IMR-90 (cell line): ENCODE results near the gene TLR1. TPM values are rescaled to one million over a fixed set of nuclear protein-coding genes. Genes with fewer than 3 reads are reported as not detected.

Experiments used
- ATAC-seq: fragments of 200-7000 bp; cut with Tn5 transposase; 2 replicates; pipeline ENCODE4 v1.9.1; 2020; ENCODE audit warnings: low read depth, mild to moderate bottlenecking, moderate library complexity
- BruUV-seq: library from RNA; stranded (reverse); fragments of 400-500 nt; replicated peaks from 2 replicates; lab custom pipeline; 2021; lab: Mats Ljungman, UMichigan
- CTCF ChIA-PET: fragments of 300-600 bp; formaldehyde crosslinking; extraction: SDS; loops from one replicate; lab custom pipeline; 2021; ENCODE audit warnings: antibody characterized with exemption; lab: Yijun Ruan, JAX
- POLR2A ChIA-PET: fragments of 300-600 bp; sonication (Branson Sonifier 250); formaldehyde crosslinking; loops from one replicate; lab custom pipeline; 2022; ENCODE audit warnings: antibody characterized with exemption; ENCODE audit not compliant: unreplicated experiment; lab: Charles Lee
- DNase-seq: peaks from one replicate; pipeline ENCODE4 v3.0.0; 2013
- H2AFZ ChIP-seq: replicated peaks from 2 replicates; pipeline ENCODE3; 2013; ENCODE audit warnings: low read length, mild to moderate bottlenecking; ENCODE audit not compliant: poor library complexity
- H2AK5ac ChIP-seq: 2 replicates; pipeline ENCODE4 v1.6.1; 2013; ENCODE audit warnings: low read depth, low read length, inconsistent platforms
- H2AK9ac ChIP-seq: replicated peaks from 2 replicates; pipeline ENCODE3; 2013; ENCODE audit warnings: mild to moderate bottlenecking, low read depth, low read length, moderate library complexity; ENCODE audit not compliant: poor library complexity
- H2BK120ac ChIP-seq: 2 replicates; pipeline ENCODE4 v1.6.1; 2013; ENCODE audit warnings: low read depth, low read length, inconsistent platforms
- H2BK15ac ChIP-seq: 3 replicates; pipeline ENCODE4 v1.6.1; 2013; ENCODE audit warnings: low read depth, low read length, inconsistent platforms
- H2BK20ac ChIP-seq: 2 replicates; pipeline ENCODE4 v1.6.1; 2013; ENCODE audit warnings: low read depth, mild to moderate bottlenecking, inconsistent platforms, low read length, moderate library complexity
- H2BK5ac ChIP-seq: 2 replicates; pipeline ENCODE4 v1.6.1; 2013; ENCODE audit warnings: mild to moderate bottlenecking, low read depth, low read length, inconsistent platforms; ENCODE audit not compliant: poor library complexity, severe bottlenecking
- H3K14ac ChIP-seq: replicated peaks from 2 replicates; pipeline ENCODE4 v1.6.1; 2013; ENCODE audit warnings: low read depth, low read length, inconsistent platforms
- H3K18ac ChIP-seq: 2 replicates; pipeline ENCODE4 v1.6.1; 2013; ENCODE audit warnings: low read depth, low read length, control low read depth
- H3K23ac ChIP-seq: 2 replicates; pipeline ENCODE4 v1.6.1; 2013; ENCODE audit warnings: low read depth, low read length, inconsistent platforms
- H3K27ac ChIP-seq: 2 replicates; pipeline ENCODE4 v1.5.1; 2013; ENCODE audit warnings: mild to moderate bottlenecking, control low read depth, low read length; ENCODE audit not compliant: insufficient read depth
- H3K27me3 ChIP-seq: 2 replicates; pipeline ENCODE4 v1.6.1; 2013; ENCODE audit warnings: low read length; ENCODE audit not compliant: control insufficient read depth, insufficient read depth
- H3K36me3 ChIP-seq: 2 replicates; pipeline ENCODE4 v1.6.1; 2013; ENCODE audit warnings: low read length, mixed read lengths; ENCODE audit not compliant: control insufficient read depth, insufficient read depth
- H3K4ac ChIP-seq: 2 replicates; pipeline ENCODE4 v1.6.1; 2013; ENCODE audit warnings: low read depth, low read length, inconsistent platforms
- H3K4me1 ChIP-seq: 2 replicates; pipeline ENCODE4 v1.6.1; 2013; ENCODE audit warnings: low read length, mixed read lengths; ENCODE audit not compliant: control insufficient read depth, insufficient read depth
- H3K4me2 ChIP-seq: 2 replicates; pipeline ENCODE4 v1.6.1; 2013; ENCODE audit warnings: low read depth, mild to moderate bottlenecking, control low read depth, low read length, moderate library complexity
- H3K4me3 ChIP-seq: 2 replicates; pipeline ENCODE4 v1.5.1; 2013; ENCODE audit warnings: low read depth, mild to moderate bottlenecking, control low read depth, low read length, moderate library complexity; ENCODE audit not compliant: insufficient read depth
- H3K56ac ChIP-seq: 2 replicates; pipeline ENCODE4 v1.6.1; 2013; ENCODE audit warnings: low read length, inconsistent platforms; ENCODE audit not compliant: insufficient read depth; ENCODE audit errors: extremely low read depth
- H3K79me1 ChIP-seq, 2 experiments: 2 replicates each; pipeline ENCODE4 v1.6.1; 2013; ENCODE audit warnings: low read length in 2 of 2, inconsistent platforms in 1 of 2, low read depth in 1 of 2
- H3K9ac ChIP-seq: 2 replicates; pipeline ENCODE4 v1.6.1; 2013; ENCODE audit warnings: low read depth, low read length, control low read depth
- H3K9me1 ChIP-seq: 2 replicates; pipeline ENCODE4 v1.6.1; 2013; ENCODE audit warnings: low read length, inconsistent platforms; ENCODE audit not compliant: insufficient read depth
- H3K9me3 ChIP-seq: 2 replicates; pipeline ENCODE4 v1.6.1; 2013; ENCODE audit warnings: low read length; ENCODE audit not compliant: control insufficient read depth, insufficient read depth
- H4K20me1 ChIP-seq: 2 replicates; pipeline ENCODE4 v1.6.1; 2013; ENCODE audit warnings: low read length, inconsistent platforms; ENCODE audit not compliant: insufficient read depth
- H4K5ac ChIP-seq: 2 replicates; pipeline ENCODE4 v1.6.1; 2013; ENCODE audit warnings: mild to moderate bottlenecking, low read depth, low read length, control low read depth
- H4K8ac ChIP-seq, 2 experiments: 2 replicates each; pipeline ENCODE4 v1.6.1; 2013; ENCODE audit warnings: low read depth in 2 of 2, low read length in 2 of 2, control low read depth in 1 of 2, inconsistent platforms in 1 of 2
- H4K91ac ChIP-seq: 2 replicates; pipeline ENCODE4 v1.6.1; 2013; ENCODE audit warnings: low read depth, low read length, inconsistent platforms; ENCODE audit not compliant: insufficient read depth
- BHLHE40 ChIP-seq: fragments of 150-350 bp; IDR thresholded peaks from 2 replicates; pipeline ENCODE4 v1.6.1; 2016; ENCODE audit warnings: mild to moderate bottlenecking, low read depth, low read length
- CEBPB ChIP-seq: IDR thresholded peaks from 2 replicates; pipeline ENCODE4 v1.6.1; 2012; ENCODE audit warnings: low read depth, low read length, improper control_type of control experiment
- CHD1 ChIP-seq: IDR thresholded peaks from 2 replicates; pipeline ENCODE4 v1.6.1; 2012; ENCODE audit warnings: low read depth, low read length, improper control_type of control experiment
- CTCF ChIP-seq: conservative IDR thresholded peaks from 2 replicates; pipeline ENCODE4 v1.5.1; 2012; ENCODE audit warnings: mild to moderate bottlenecking, low read depth, low read length, improper control_type of control experiment
- ELK1 ChIP-seq: fragments of 150-350 bp; IDR thresholded peaks from 2 replicates; pipeline ENCODE4 v1.6.1; 2016; ENCODE audit warnings: low read depth, mild to moderate bottlenecking, low read length, moderate library complexity, borderline replicate concordance
- FOS ChIP-seq: fragments of 150-350 bp; IDR thresholded peaks from 2 replicates; pipeline ENCODE4 v1.6.1; 2016; ENCODE audit warnings: low read depth, low read length
- MAFK ChIP-seq: IDR thresholded peaks from 2 replicates; pipeline ENCODE4 v1.6.1; 2012; ENCODE audit warnings: low read depth, low read length, improper control_type of control experiment
- MAZ ChIP-seq: IDR thresholded peaks from 2 replicates; pipeline ENCODE4 v1.6.1; 2012; ENCODE audit warnings: low read depth, mild to moderate bottlenecking, low read length, improper control_type of control experiment, moderate library complexity, borderline replicate concordance
- MXI1 ChIP-seq: IDR thresholded peaks from 2 replicates; pipeline ENCODE4 v1.6.1; 2012; ENCODE audit warnings: low read depth, mild to moderate bottlenecking, low read length, moderate library complexity, borderline replicate concordance
- NFE2L2 ChIP-seq: fragments of 150-350 bp; IDR thresholded peaks from 2 replicates; pipeline ENCODE4 v1.6.1; 2016; ENCODE audit warnings: low read depth, mild to moderate bottlenecking, low read length
- POLR2A ChIP-seq: IDR thresholded peaks from 2 replicates; pipeline ENCODE4 v1.6.1; 2012; ENCODE audit warnings: mild to moderate bottlenecking, low read depth, low read length
- RAD21 ChIP-seq: IDR thresholded peaks from 2 replicates; pipeline ENCODE4 v1.6.1; 2012; ENCODE audit warnings: low read length, improper control_type of control experiment
- RCOR1 ChIP-seq: IDR thresholded peaks from 2 replicates; pipeline ENCODE4 v1.6.1; 2012; ENCODE audit warnings: mild to moderate bottlenecking, low read length, improper control_type of control experiment; ENCODE audit not compliant: insufficient replicate concordance
- RFX5 ChIP-seq: IDR thresholded peaks from 2 replicates; pipeline ENCODE4 v1.8.0; 2012; ENCODE audit warnings: low read depth, mild to moderate bottlenecking, low read length, moderate library complexity
- SMC3 ChIP-seq: fragments of 150-350 bp; IDR thresholded peaks from 2 replicates; pipeline ENCODE4 v1.6.1; 2016; ENCODE audit warnings: low read depth, mild to moderate bottlenecking, antibody characterized with exemption, low read length, moderate library complexity
- WGBS, 2 experiments: methylation state at CpG; one replicate each; pipeline versions ENCODE4 v1.1.5 to v1.1.7; 2013; ENCODE audit warnings: missing lambda C conversion rate in 2 of 2; ENCODE audit not compliant: insufficient read length in 1 of 2; ENCODE audit errors: extremely low coverage in 2 of 2; 5-methylcytosine and 5-hydroxymethylcytosine counted together
- dilution Hi-C: fragments of 300-500 bp; cut with HindIII; formaldehyde crosslinking; loops from one replicate; pipeline ENCODE4 v1.14.3; 2018; ENCODE audit warnings: low sequenced_read_pairs; ENCODE audit not compliant: unreplicated experiment
- in situ Hi-C: fragments of 300-500 bp; cut with MboI; formaldehyde crosslinking; loops from 3 replicates; pipeline ENCODE4 v1.14.3; 2019; ENCODE audit warnings: low sequenced_read_pairs, inconsistent platforms, mixed read lengths
- intact Hi-C: fragments of 100-400 bp; cut with micrococcal nuclease; formaldehyde crosslinking; loops from 2 replicates; pipeline ENCODE4 v1.10.0; 2022
- polyA plus RNA-seq, 3 experiments: library from polyadenylated mRNA; depleted of rRNA; stranded (reverse); fragments of >200 nt; gene quantifications; 2 replicates each; pipeline ENCODE4 v1.2.3, GENCODE V29; 2012; ENCODE audit warnings: low replicate concordance in 1 of 3
- total RNA-seq: library from RNA; depleted of rRNA; stranded (reverse); fragments of >200 nt; gene quantifications from 2 replicates; pipeline ENCODE4 v1.2.3, GENCODE V29; 2012
- TF ChIP-seq, protein P1 (sequence below): fragments of 150-350 bp; IDR thresholded peaks from 2 replicates; pipeline ENCODE4 v1.6.1; 2017; ENCODE audit warnings: mild to moderate bottlenecking, antibody characterized with exemption, low read length, low read depth

The TLR1 gene
- total and polyA plus RNA-seq, 2 of the 4 experiments (the other 2 are of a cell fraction) = 0.24 to 1.1 TPM

DNA sequence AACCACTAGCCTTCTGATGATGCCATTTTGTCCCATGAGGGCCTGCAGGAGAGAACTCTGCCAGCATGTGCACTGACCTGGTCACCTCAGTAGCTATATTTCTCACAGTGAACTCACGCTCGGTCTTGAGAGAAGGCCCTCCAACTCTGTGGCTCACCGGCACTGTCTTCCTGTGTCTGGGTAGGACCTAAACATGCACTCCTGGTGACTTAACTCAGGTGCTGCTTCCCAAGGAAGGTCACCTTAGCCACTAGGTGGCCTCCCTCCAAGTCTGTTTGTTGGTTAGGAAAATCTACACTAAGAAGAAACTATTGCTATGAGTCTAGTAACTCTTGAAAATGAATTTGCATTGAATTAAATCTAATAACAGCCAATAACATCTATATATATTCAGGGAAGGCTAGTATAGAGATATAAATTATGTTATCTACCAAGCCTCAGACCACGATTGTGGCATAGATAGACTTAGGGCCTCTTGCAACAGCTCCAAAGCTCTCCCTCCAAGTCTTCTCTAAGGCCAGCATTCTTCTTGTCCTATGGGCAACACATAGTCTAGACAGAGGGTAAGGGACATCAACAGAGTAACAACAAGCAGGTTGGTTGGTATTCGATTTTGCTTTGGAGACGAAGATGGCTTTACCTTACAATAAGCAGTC, 46.5 kb downstream of the TLR1 start:
- Histone ChIP-seq H4K91ac (no peak overlapping the region), H3K4ac (no peak overlapping the region), H3K4me1 (peaks cover 4% of the 10 kb centered on the region), H3K23ac (no peak overlapping the region), H3K9me1 (peaks cover 14% of the 10 kb centered on the region), H3K56ac (no peak overlapping the region), H3K18ac (no peak overlapping the region), H4K8ac (no peak overlapping the region), H3K9me3 (no peaks in the 10 kb centered on the region), H2BK20ac (no peak overlapping the region), H3K36me3 (no peaks in the 10 kb centered on the region), H2BK15ac (no peak overlapping the region), H4K5ac (no peak overlapping the region), H2BK5ac (no peak overlapping the region), H3K27me3 (no peaks in the 10 kb centered on the region), H3K9ac (no peak overlapping the region), H3K4me3 (no peak overlapping the region), H3K4me2 (no peak overlapping the region), H2AK9ac (no peak overlapping the region), H2AK5ac (no peak overlapping the region), H3K79me1 (no peaks in the 10 kb centered on the region), H2AFZ (no peak overlapping the region), H4K20me1 (peaks cover 5% of the 10 kb centered on the region), H3K27ac (no peak overlapping the region), H2BK120ac (no peak overlapping the region), H3K14ac (no peak overlapping the region)
- no peak for ATAC-seq
- no peak for DNase-seq
- CTCF ChIA-PET = interaction anchor here (0.6 kb wide), 1 partner anchor 24 kb away, joined by 3 read pairs; the partner anchor contains the start of gene TLR10
- intact Hi-C loops (loop anchor here (2.0 to 10.0 kb wide), 2 partner anchors 99 to 687 kb away; partner anchors contain the start of gene TLR6), dilution Hi-C loops (no loop called here), in situ Hi-C loops (loop anchor here (5.0 kb wide), 1 partner anchor 99 kb away; the partner anchor contains the start of gene TLR6)
- no CpG with 5 or more reads among the region's 6 CpGs for WGBS, 2 experiments
- TF ChIP-seq CHD1 = no peak
- no peak for TF ChIP-seq NFE2L2
- TF ChIP-seq ELK1 = no peak
- TF ChIP-seq RAD21 = no peak
- TF ChIP-seq BHLHE40 = no peak
- TF ChIP-seq CEBPB = no peak
- TF ChIP-seq POLR2A = no peak
- no peak for TF ChIP-seq MAFK
- TF ChIP-seq RCOR1 = no peak
- TF ChIP-seq SMC3 = no peak
- TF ChIP-seq, protein P1, sequence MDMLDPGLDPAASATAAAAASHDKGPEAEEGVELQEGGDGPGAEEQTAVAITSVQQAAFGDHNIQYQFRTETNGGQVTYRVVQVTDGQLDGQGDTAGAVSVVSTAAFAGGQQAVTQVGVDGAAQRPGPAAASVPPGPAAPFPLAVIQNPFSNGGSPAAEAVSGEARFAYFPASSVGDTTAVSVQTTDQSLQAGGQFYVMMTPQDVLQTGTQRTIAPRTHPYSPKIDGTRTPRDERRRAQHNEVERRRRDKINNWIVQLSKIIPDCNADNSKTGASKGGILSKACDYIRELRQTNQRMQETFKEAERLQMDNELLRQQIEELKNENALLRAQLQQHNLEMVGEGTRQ = no peak
- no peak for TF ChIP-seq RFX5
- no peak for TF ChIP-seq CTCF
- no peak for TF ChIP-seq MAZ
- TF ChIP-seq MXI1 = no peak
- no peak for TF ChIP-seq FOS
- POLR2A ChIA-PET = no interaction called here
- BruUV-seq = no TSS peak
